ENCODE measurements around the gene CEP83. TPM values are rescaled to one million over a fixed set of nuclear protein-coding genes. Genes with fewer than 3 reads are reported as not detected.

CEP83 gene
- total and polyA plus RNA-seq, 5 experiments from 2014 or later = 5.7 to 17.4 (median 6.6) TPM

DNA sequence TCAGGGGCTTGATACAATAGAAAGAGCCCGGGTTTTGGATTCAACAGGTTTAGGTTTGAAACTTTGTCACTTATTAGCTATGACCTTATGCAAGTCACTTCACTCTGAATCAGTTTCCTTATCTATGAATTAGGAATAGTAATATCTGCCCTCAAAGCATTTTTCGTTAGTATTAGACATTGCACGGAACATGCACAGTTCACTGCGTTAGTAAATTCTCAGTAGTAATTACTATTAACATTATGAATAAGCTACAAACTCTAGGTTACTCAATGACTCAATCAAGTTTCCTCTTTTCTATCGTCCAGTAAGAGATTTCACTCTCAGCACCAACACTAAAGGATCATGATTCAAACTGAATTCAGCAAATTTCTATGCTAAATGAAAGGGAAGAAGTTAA, 150.3 kb downstream of the CEP83 start:
- DNase-seq (no peak), ATAC-seq (no peak)
- Mint-ChIP-seq H3K9me3 (peaks cover 0 to 3% (median 0%) of the 10 kb centered on the region in 9 donors), H3K4me3 (no peak overlapping the region), H3K36me3 (peaks cover 3 to 52% (median 39%) of the 10 kb centered on the region in 3 donors), H3K27ac (no peak overlapping the region), H3K4me1 (no peaks in the 10 kb centered on the region), H3K27me3 (no peaks in the 10 kb centered on the region)
- POLR2A ChIA-PET = no interaction called here

GRCh38 chr12:94308612-94309011, 151.1 kb downstream of the CEP83 start:
- Mint-ChIP-seq H3K4me1 (no peaks in the 10 kb centered on the region), H3K4me3 (no peak overlapping the region), H3K27ac (no peak overlapping the region), H3K36me3 (peaks cover 4 to 56% (median 42%) of the 10 kb centered on the region in 3 donors), H3K27me3 (no peaks in the 10 kb centered on the region), H3K9me3 (peaks cover 0 to 1% (median 0%) of the 10 kb centered on the region in 9 donors)
- POLR2A ChIA-PET = no interaction called here
- DNase-seq = no peak
- ATAC-seq = no peak

GRCh38 chr12:94305130-94305957, 154.3 kb downstream of the CEP83 start:
- DNase-seq (no peak), ATAC-seq (no peak)
- H3K4me3 Mint-ChIP-seq = no peak overlapping the region

DNA sequence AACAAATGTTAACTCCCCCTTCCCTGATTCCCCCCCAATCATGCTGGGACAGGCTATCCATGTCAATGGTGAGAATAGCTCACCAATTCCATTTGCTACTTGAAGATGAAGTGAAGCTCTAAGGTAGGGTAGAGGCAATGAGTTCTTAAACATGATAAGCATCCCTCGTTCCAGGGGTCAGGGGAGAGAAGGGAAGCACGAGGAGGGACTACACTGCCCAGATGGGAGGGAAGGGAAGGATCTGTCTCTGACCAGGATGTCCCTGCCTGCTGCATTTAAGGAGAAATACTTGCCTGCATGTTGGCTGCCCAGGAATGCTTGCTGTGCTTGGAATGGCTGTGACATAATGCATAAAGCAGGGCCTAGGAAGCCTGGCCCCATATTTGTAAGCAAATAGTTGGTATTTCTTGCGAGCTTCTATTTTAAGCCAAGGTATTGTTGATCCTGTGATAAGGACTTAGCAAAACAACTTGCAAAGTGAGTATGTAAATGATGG, 155.1 kb downstream of the CEP83 start:
- DNase-seq (no peak), ATAC-seq (no peak)
- Mint-ChIP-seq H3K9me3 (no peaks in the 10 kb centered on the region), H3K36me3 (peaks cover 28 to 86% (median 53%) of the 10 kb centered on the region in 3 donors), H3K27me3 (no peaks in the 10 kb centered on the region), H3K4me3 (no peak overlapping the region), H3K27ac (peak overlapping the region in 1 of 10 donors; percentile 50), H3K4me1 (peaks cover 0 to 8% (median 0%) of the 10 kb centered on the region in 4 donors)
- POLR2A ChIA-PET = interaction anchor here (1.7 kb wide), 1 partner anchor 15 kb away, joined by 4 read pairs; no protein-coding TSS in a partner anchor

More at GRCh38 chr12:94305130-94305957, 154.3 kb downstream of the CEP83 start:
- POLR2A ChIA-PET = interaction anchor here (1.7 kb wide), 1 partner anchor 16 kb away, joined by 4 read pairs; no protein-coding TSS in a partner anchor
- no peaks in the 10 kb centered on the region for H3K27me3 Mint-ChIP-seq
- peaks cover 22 to 78% (median 48%) of the 10 kb centered on the region in 3 donors for H3K36me3 Mint-ChIP-seq
- peaks cover 0 to 6% (median 0%) of the 10 kb centered on the region in 4 donors for H3K4me1 Mint-ChIP-seq
- no peak overlapping the region for H3K27ac Mint-ChIP-seq
- H3K9me3 Mint-ChIP-seq = no peaks in the 10 kb centered on the region

DNA sequence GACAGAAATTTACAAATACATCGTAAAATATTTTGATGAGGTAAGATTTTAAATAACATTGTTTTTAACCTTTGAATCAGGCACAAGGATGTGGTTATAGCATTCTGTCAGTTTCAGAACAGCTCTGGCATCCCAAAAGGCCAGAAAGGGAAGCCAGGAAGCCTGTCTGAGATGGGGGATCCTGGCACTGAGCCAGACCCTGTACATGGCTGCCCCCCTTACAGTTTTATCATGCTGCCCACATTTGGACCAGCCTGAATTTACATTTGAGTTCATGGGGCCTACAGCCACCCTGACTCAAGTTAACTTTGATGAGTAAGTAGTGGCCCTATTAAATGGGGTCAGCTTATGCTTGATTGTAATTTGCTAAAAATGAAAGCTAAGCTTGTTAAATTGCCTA, 155.7 kb downstream of the CEP83 start:
- H3K9me3 Mint-ChIP-seq = no peaks in the 10 kb centered on the region
- H3K4me1 Mint-ChIP-seq = peaks cover 0 to 8% (median 0%) of the 10 kb centered on the region in 4 donors
- no peak for DNase-seq
- peaks cover 28 to 85% (median 52%) of the 10 kb centered on the region in 3 donors for H3K36me3 Mint-ChIP-seq
- no peak for ATAC-seq
- POLR2A ChIA-PET = no interaction called here
- no peak overlapping the region for H3K4me3 Mint-ChIP-seq
- no peaks in the 10 kb centered on the region for H3K27me3 Mint-ChIP-seq
- H3K27ac Mint-ChIP-seq = no peak overlapping the region

- Mint-ChIP-seq H3K4me3 (no peak overlapping the region), H3K27ac (peak overlapping the region in 1 of 10 donors; percentile 71), H3K9me3 (no peaks in the 10 kb centered on the region), H3K4me1 (peaks cover 0 to 27% (median 6%) of the 10 kb centered on the region in 4 donors), H3K36me3 (peaks cover 51 to 87% (median 53%) of the 10 kb centered on the region in 3 donors), H3K27me3 (no peaks in the 10 kb centered on the region)
- no peak for ATAC-seq
- POLR2A ChIA-PET = interaction anchor here (0.6 kb wide), 1 partner anchor 144 kb away, joined by 3 read pairs; no protein-coding TSS in a partner anchor
- no peak for DNase-seq
Measured at GRCh38 chr12:94299846-94300245, 159.8 kb downstream of the CEP83 start.

GRCh38 chr12:94297876-94298505, 161.7 kb downstream of the CEP83 start:
- DNase-seq (no peak), ATAC-seq (no peak)
- peaks cover 47 to 82% (median 49%) of the 10 kb centered on the region in 3 donors for H3K36me3 Mint-ChIP-seq
- H3K27ac Mint-ChIP-seq = peak overlapping the region in 3 of 10 donors; percentile 19 to 79 (median 20)
- POLR2A ChIA-PET = no interaction called here
- H3K4me1 Mint-ChIP-seq = peaks cover 0 to 32% (median 7%) of the 10 kb centered on the region in 4 donors
- H3K4me3 Mint-ChIP-seq = no peak overlapping the region
- H3K9me3 Mint-ChIP-seq = no peaks in the 10 kb centered on the region
- H3K27me3 Mint-ChIP-seq = no peaks in the 10 kb centered on the region

DNA sequence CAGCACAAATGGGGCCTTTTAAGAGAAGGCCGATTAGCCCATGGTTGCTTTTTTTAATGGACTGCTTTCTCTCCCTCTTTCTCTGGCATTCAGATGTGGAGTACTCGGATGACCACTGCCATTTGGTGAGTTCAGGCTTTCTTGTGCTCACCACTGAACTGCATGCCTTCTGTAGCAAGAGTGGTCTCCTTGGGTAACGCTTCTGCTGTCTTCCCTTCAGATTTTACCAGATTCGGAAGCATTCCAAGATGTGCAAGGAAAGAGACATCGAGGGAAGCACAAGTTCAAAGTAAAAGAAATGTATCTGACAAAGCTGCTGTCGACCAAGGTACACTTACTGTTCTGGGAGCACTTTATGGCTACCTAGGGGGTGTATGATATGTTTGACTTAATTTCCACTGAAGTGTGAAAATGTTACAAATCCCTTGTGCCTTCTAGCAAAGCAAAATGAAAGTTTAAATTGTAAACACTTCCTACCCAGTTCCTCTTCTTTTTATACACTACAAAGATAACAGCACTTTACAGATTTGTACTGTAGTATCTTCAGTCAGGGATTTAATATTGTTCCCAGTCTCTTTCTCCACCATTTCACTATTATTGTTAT, 162.5 kb downstream of the CEP83 start:
- POLR2A ChIA-PET = no interaction called here
- Mint-ChIP-seq H3K27ac (peak overlapping the region in 3 of 10 donors; percentile 22 to 79 (median 54)), H3K27me3 (no peaks in the 10 kb centered on the region), H3K9me3 (no peaks in the 10 kb centered on the region), H3K36me3 (peaks cover 41 to 77% (median 44%) of the 10 kb centered on the region in 3 donors), H3K4me3 (peak overlapping the region in 1 of 10 donors; percentile 52), H3K4me1 (peaks cover 0 to 32% (median 8%) of the 10 kb centered on the region in 4 donors)
- ATAC-seq (no peak), DNase-seq (no peak)

DNA sequence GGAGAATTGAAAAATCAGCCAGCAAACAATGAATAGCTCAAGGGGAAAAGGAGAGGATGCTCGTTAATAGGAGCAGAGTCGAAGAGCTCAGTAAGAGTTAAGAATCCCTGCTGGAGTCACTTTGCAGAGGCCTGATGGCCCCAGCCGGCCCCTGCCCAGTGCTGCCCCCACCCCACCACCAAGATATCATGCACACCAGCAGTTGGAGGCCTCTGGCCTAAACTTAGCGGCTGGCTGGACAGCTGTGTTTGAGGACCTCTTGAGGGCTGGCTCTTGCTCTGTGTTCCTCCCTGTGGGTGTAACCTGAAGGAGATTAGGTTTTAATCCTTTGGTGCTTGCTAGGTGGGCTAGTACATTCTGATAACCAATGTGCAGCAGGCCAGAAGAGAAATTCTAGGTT, 169.3 kb downstream of the CEP83 start:
- POLR2A ChIA-PET = interaction anchor here (0.6 kb wide), 1 partner anchor 68 kb away, joined by 6 read pairs; no protein-coding TSS in a partner anchor
- Mint-ChIP-seq H3K4me1 (peaks cover 0 to 5% (median 2%) of the 10 kb centered on the region in 4 donors), H3K27me3 (no peaks in the 10 kb centered on the region), H3K27ac (peak overlapping the region in 1 of 10 donors; percentile 54), H3K9me3 (no peaks in the 10 kb centered on the region), H3K4me3 (no peak overlapping the region), H3K36me3 (peaks cover 0 to 53% (median 8%) of the 10 kb centered on the region in 3 donors)
- no peak for ATAC-seq
- no peak for DNase-seq

DNA sequence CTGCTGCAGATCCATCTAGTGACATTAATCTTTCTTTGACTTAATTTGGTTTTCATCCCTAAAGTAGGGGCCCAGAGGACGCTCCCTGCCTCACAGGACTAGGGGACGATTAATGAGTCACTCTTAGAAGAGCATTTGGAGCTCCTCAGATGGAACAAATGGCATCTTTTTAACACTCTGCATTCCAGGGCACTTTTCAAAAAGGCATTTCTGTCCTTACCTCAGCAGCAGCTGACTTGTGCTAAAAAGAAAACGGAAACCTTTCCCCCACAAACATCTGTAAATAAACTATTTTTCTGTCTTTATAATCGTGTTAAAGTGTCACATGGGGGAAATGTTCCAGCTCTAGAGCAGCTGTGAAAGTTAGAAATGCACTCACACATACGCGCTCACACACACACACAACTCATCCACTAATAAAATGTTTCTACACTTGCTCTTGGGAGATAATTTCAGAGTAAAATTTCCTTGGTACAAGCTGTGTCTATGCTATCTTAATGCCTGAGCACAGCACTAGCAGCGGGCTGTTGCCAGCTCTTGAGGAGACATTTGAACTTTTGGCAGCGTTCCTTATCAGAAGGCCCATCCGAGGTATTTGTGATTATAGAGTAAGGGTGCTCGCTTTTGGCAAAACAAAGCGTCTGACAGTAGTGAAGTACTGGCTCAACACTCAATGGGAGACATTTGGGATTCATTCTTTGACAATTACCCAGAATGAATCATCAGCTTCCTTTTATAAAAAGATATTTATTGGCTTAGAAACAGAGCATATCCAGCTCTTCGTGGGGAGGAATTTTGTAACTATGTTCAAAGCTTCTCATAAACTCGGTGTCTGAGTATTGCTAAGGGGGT, 170.0 kb downstream of the CEP83 start:
- Mint-ChIP-seq H3K27me3 (no peaks in the 10 kb centered on the region), H3K4me3 (no peak overlapping the region), H3K27ac (peak overlapping the region in 1 of 10 donors; percentile 54), H3K36me3 (peaks cover 0 to 51% (median 6%) of the 10 kb centered on the region in 3 donors), H3K4me1 (peaks cover 0 to 5% (median 2%) of the 10 kb centered on the region in 4 donors), H3K9me3 (no peaks in the 10 kb centered on the region)
- POLR2A ChIA-PET = interaction anchor here (0.6 to 0.8 kb wide), 2 partner anchors 16 to 67 kb away, joined by 4 to 6 read pairs; no protein-coding TSS in a partner anchor
- no peak for ATAC-seq
- no peak for DNase-seq

- Mint-ChIP-seq H3K9me3 (no peaks in the 10 kb centered on the region), H3K27me3 (no peaks in the 10 kb centered on the region), H3K36me3 (peaks cover 0 to 60% (median 7%) of the 10 kb centered on the region in 3 donors), H3K4me3 (no peak overlapping the region), H3K4me1 (peaks cover 14 to 18% (median 15%) of the 10 kb centered on the region in 4 donors), H3K27ac (peak overlapping the region in 2 of 10 donors; percentile 25 to 88)
- POLR2A ChIA-PET = no interaction called here
- ATAC-seq = no peak
- no peak for DNase-seq
Measured at GRCh38 chr12:94287245-94287628, 172.4 kb downstream of the CEP83 start.
